ENCODE results near the gene SETD5.
A peak's percentile ranks its signal among the peaks of the same experiment; 100 is the strongest.

SETD5 gene

DNA sequence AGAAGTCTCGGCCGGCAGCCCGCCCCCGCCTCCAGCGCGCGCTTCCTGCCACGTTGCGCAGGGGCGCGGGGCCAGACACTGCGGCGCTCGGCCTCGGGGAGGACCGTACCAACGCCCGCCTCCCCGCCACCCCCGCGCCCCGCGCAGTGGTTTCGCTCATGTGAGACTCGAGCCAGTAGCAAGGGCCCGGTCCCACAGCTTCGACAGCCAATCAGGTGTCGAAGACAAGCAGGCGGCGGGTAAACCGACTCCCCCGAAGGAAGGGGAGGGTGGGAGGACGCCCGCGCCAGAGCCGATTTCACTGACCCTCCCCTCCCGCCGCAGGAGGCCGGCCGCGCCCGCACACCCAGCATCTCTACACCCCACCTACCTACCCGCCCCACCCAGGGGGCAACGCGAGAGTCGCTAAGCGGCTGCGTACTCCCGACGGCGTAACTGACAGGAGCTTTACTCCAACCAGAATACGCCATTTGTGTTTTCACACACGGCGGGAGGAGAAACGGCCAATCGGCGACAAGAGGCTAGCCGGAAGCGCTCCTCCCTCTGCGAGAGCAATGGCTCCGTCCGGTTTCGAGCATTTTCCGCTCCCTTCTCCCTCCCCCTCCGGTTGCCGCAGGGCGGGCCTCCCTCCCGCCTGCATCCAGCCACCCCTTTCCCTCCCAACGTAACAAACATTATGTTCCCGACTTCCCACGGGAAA lies 633 bp upstream of the SETD5 start:
- Histone ChIP-seq H2BK120ac (ENCODE audit: insufficient read depth, low read length, poor library complexity) (no peak overlapping the region), H4K8ac (ENCODE audit: low read depth, low read length) (peak overlapping the region; percentile 88), H3K14ac (ENCODE audit: low read length) (peak overlapping the region; percentile 32), H3K9ac (ENCODE audit: low read length) (peak overlapping the region; percentile 91), H4K91ac (ENCODE audit: low read depth, low read length) (peak overlapping the region; percentile 93), H3K4me2 (ENCODE audit: low read length) (peak overlapping the region; percentile 21), H2BK12ac (ENCODE audit: low read length) (no peak overlapping the region), H3K79me1 (ENCODE audit: low read length) (peaks cover 24% of the 10 kb centered on the region), H3K4me3 (ENCODE audit: low read depth, low read length) (peak overlapping the region; percentile 81), H3K79me2 (ENCODE audit: control insufficient read depth, insufficient read depth, low read length, poor library complexity) (peaks cover 32% of the 10 kb centered on the region), H2AFZ (ENCODE audit: insufficient read depth, low read length, poor library complexity) (no peak overlapping the region), H3K23ac (ENCODE audit: low read length) (no peak overlapping the region), H3K36me3 (ENCODE audit: control insufficient read depth in 1 of 2, insufficient read depth in 2 of 2, low read length in 2 of 2) (peaks cover 5 to 6% of the 10 kb centered on the region in 2 experiments), H3K27me3 (ENCODE audit: insufficient read depth, low read length) (no peaks in the 10 kb centered on the region), H2BK5ac (ENCODE audit: low read depth, low read length, poor library complexity) (peak overlapping the region; percentile 76), H3K27ac (ENCODE audit: low read depth, low read length) (peak overlapping the region; percentile 95), H3K9me3 (ENCODE audit: insufficient read depth, low read depth, low read length) (no peaks in the 10 kb centered on the region), H3K18ac (ENCODE audit: low read length) (peak overlapping the region; percentile 90), H3K4me1 (ENCODE audit: control insufficient read depth in 1 of 2, insufficient read depth in 2 of 2, low read length in 2 of 2) (peaks cover 0 to 2% of the 10 kb centered on the region in 2 experiments), H3K4ac (ENCODE audit: low read depth, low read length) (no peak overlapping the region), H2AK5ac (ENCODE audit: low read length) (peak overlapping the region; percentile 6), H4K12ac (ENCODE audit: low read depth, low read length) (no peak overlapping the region)
- WGBS (ENCODE audit: extremely low coverage, insufficient coverage, insufficient read length): no CpG with 5 or more reads among the region's 71 CpGs
- peak; percentile 99 for DNase-seq

DNA sequence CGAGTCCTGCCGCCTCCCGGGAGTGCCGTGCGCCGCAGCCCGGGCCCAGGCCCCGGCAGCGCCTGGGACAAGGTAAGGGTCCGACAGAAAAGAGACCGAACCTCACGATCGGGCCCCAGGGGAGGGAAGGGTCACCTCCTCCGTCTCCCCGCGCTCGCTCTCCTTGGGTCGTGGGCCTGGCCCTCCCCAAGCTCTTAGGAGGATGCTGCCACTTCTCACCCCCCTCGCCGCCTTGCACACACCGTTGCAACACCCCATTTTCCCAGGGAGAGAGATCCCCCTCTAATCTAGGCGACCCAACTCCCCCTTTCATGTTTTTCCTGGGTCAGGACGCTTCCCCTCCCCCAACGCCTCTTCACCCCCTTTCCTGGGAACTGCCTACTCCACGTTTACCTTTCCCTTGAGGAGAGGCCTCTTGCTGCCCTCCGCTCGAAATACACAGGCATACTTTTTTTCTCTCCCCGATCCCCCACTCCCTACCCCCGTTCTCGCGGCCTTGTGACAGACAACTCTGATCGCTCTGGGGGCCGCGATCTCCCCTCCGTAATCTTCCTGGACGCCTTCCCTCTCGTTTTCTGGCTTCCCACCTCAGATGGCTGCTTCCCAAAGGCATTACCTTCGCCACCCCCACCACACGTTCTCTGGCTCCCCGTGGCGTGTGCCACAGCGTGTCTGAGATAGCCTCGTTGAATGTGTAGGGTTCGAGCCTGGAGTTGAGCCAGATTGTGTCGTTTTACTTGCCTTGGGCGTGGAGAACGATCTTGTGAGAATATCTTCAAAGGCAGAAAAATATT lies 688 bp downstream of the SETD5 start:
- peak overlapping the region; percentile 99 for H4K12ac ChIP-seq (ENCODE audit: low read depth, low read length)
- WGBS (ENCODE audit: extremely low coverage, insufficient coverage, insufficient read length): no CpG with 5 or more reads among the region's 47 CpGs
- peak overlapping the region; percentile 100 for H3K27ac ChIP-seq (ENCODE audit: low read depth, low read length)
- DNase-seq: no peak
- no peaks in the 10 kb centered on the region for H3K27me3 ChIP-seq (ENCODE audit: insufficient read depth, low read length)
- no peaks in the 10 kb centered on the region for H3K9me3 ChIP-seq (ENCODE audit: insufficient read depth, low read depth, low read length)
- peak overlapping the region; percentile 71 for H3K23ac ChIP-seq (ENCODE audit: low read length)
- H2AFZ ChIP-seq (ENCODE audit: insufficient read depth, low read length, poor library complexity): peak overlapping the region; percentile 20
- H2BK12ac ChIP-seq (ENCODE audit: low read length): peak overlapping the region; percentile 59
- H3K4me2 ChIP-seq (ENCODE audit: low read length): peak overlapping the region; percentile 58
- H2BK5ac ChIP-seq (ENCODE audit: low read depth, low read length, poor library complexity): peak overlapping the region; percentile 96
- H3K4me3 ChIP-seq (ENCODE audit: low read depth, low read length): peak overlapping the region; percentile 95
- peaks cover 0 to 3% of the 10 kb centered on the region in 2 experiments for H3K4me1 ChIP-seq (ENCODE audit: control insufficient read depth in 1 of 2, insufficient read depth in 2 of 2, low read length in 2 of 2)
- H2BK120ac ChIP-seq (ENCODE audit: insufficient read depth, low read length, poor library complexity): peak overlapping the region; percentile 99
- peaks cover 34% of the 10 kb centered on the region for H3K79me2 ChIP-seq (ENCODE audit: control insufficient read depth, insufficient read depth, low read length, poor library complexity)
- H3K9ac ChIP-seq (ENCODE audit: low read length): peak overlapping the region; percentile 99
- H4K8ac ChIP-seq (ENCODE audit: low read depth, low read length): peak overlapping the region; percentile 97
- H3K4ac ChIP-seq (ENCODE audit: low read depth, low read length): peak overlapping the region; percentile 100
- peak overlapping the region; percentile 100 for H4K91ac ChIP-seq (ENCODE audit: low read depth, low read length)
- peaks cover 24% of the 10 kb centered on the region for H3K79me1 ChIP-seq (ENCODE audit: low read length)
- H3K36me3 ChIP-seq (ENCODE audit: control insufficient read depth in 1 of 2, insufficient read depth in 2 of 2, low read length in 2 of 2): peaks cover 5 to 6% of the 10 kb centered on the region in 2 experiments
- peak overlapping the region; percentile 100 for H3K18ac ChIP-seq (ENCODE audit: low read length)
- peak overlapping the region; percentile 100 for H3K14ac ChIP-seq (ENCODE audit: low read length)
- H2AK5ac ChIP-seq (ENCODE audit: low read length): peak overlapping the region; percentile 100

DNA sequence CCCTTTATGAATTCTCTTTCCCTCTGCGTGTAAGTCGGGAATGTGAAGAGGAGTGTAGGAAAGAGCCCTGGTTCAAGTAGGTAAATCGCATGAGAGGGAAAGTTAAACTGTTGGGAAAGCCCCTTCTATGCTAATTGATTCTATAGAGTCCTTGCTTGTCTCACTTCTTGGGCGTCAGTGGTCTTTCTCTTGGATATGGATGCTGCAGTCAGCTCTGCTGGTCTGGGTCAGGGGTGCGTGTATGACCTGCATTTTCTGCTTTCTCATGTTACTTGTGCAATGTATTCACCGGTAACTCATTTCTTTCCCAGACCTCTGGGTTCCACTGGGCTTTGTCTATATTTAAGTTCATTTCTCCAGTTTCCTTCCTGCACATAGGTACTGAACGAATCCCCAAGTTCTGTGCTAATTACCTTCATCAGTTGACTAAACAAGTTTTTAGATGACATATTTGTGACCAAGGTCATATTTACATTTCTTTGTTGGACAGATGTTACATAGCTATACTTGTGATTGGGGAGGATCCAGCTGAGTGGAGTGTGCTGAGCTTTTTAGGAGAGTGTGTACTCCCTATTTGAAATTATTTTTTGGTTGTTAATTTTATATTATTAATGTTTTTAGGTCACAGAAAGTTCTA lies 1.4 kb downstream of the SETD5 start:
- H3K9me3 ChIP-seq (ENCODE audit: insufficient read depth, low read depth, low read length): no peaks in the 10 kb centered on the region
- peaks cover 2% of the 10 kb centered on the region in 2 experiments for H3K36me3 ChIP-seq (ENCODE audit: control insufficient read depth in 1 of 2, insufficient read depth in 2 of 2, low read length in 2 of 2)
- H3K4ac ChIP-seq (ENCODE audit: low read depth, low read length): peak overlapping the region; percentile 100
- peak overlapping the region; percentile 100 for H3K27ac ChIP-seq (ENCODE audit: low read depth, low read length)
- no peak overlapping the region for H2AFZ ChIP-seq (ENCODE audit: insufficient read depth, low read length, poor library complexity)
- H2BK120ac ChIP-seq (ENCODE audit: insufficient read depth, low read length, poor library complexity): peak overlapping the region; percentile 99
- H3K9ac ChIP-seq (ENCODE audit: low read length): peak overlapping the region; percentile 99
- DNase-seq: peak; percentile 45 to 61
- H3K18ac ChIP-seq (ENCODE audit: low read length): no peak overlapping the region
- peak overlapping the region; percentile 96 for H2BK5ac ChIP-seq (ENCODE audit: low read depth, low read length, poor library complexity)
- H4K8ac ChIP-seq (ENCODE audit: low read depth, low read length): peak overlapping the region; percentile 58
- H2AK5ac ChIP-seq (ENCODE audit: low read length): peak overlapping the region; percentile 100
- H2BK12ac ChIP-seq (ENCODE audit: low read length): no peak overlapping the region
- H3K27me3 ChIP-seq (ENCODE audit: insufficient read depth, low read length): no peaks in the 10 kb centered on the region
- H3K4me3 ChIP-seq (ENCODE audit: low read depth, low read length): peak overlapping the region; percentile 95
- peaks cover 30% of the 10 kb centered on the region for H3K79me2 ChIP-seq (ENCODE audit: control insufficient read depth, insufficient read depth, low read length, poor library complexity)
- no CpG with 5 or more reads among the region's 7 CpGs for WGBS (ENCODE audit: extremely low coverage, insufficient coverage, insufficient read length)
- peak overlapping the region; percentile 100 for H3K14ac ChIP-seq (ENCODE audit: low read length)
- H3K79me1 ChIP-seq (ENCODE audit: low read length): peaks cover 24% of the 10 kb centered on the region
- peak overlapping the region; percentile 100 for H4K91ac ChIP-seq (ENCODE audit: low read depth, low read length)
- H3K4me1 ChIP-seq (ENCODE audit: control insufficient read depth in 1 of 2, insufficient read depth in 2 of 2, low read length in 2 of 2): peaks cover 0 to 3% of the 10 kb centered on the region in 2 experiments
- H4K12ac ChIP-seq (ENCODE audit: low read depth, low read length): no peak overlapping the region
- H3K4me2 ChIP-seq (ENCODE audit: low read length): peak overlapping the region; percentile 58
- peak overlapping the region; percentile 71 for H3K23ac ChIP-seq (ENCODE audit: low read length)

DNA sequence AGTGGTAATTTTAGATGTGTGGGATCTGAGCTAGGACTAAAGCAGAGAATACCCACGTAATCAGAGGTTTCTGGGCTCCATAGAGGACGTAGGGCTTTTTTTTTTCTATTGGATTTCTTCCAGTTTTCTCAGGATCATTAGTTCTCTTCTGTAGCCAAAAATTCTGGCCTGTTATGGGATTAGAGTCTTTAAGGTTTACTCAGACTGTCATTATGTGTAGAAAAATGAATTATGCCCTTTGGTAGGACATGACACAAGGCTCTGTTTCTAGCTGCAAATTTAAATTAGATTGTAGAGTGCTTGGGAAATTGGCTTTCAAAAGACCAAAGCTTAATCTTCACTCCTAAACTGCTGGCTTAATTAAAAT lies 1.9 kb downstream of the SETD5 start:
- no peak overlapping the region for H2BK5ac ChIP-seq (ENCODE audit: low read depth, low read length, poor library complexity)
- WGBS (ENCODE audit: extremely low coverage, insufficient coverage, insufficient read length): no CpG with 5 or more reads among the region's 2 CpGs
- no peak overlapping the region for H3K18ac ChIP-seq (ENCODE audit: low read length)
- H3K27ac ChIP-seq (ENCODE audit: low read depth, low read length): peak overlapping the region; percentile 22
- H2BK120ac ChIP-seq (ENCODE audit: insufficient read depth, low read length, poor library complexity): no peak overlapping the region
- no peaks in the 10 kb centered on the region for H3K9me3 ChIP-seq (ENCODE audit: insufficient read depth, low read depth, low read length)
- no peak overlapping the region for H3K9ac ChIP-seq (ENCODE audit: low read length)
- no peak overlapping the region for H4K12ac ChIP-seq (ENCODE audit: low read depth, low read length)
- no peak overlapping the region for H2BK12ac ChIP-seq (ENCODE audit: low read length)
- no peak overlapping the region for H3K4ac ChIP-seq (ENCODE audit: low read depth, low read length)
- DNase-seq: no peak
- H2AK5ac ChIP-seq (ENCODE audit: low read length): no peak overlapping the region
- no peak overlapping the region for H3K14ac ChIP-seq (ENCODE audit: low read length)
- H4K8ac ChIP-seq (ENCODE audit: low read depth, low read length): no peak overlapping the region
- H4K91ac ChIP-seq (ENCODE audit: low read depth, low read length): no peak overlapping the region
- no peak overlapping the region for H3K4me3 ChIP-seq (ENCODE audit: low read depth, low read length)
- H3K23ac ChIP-seq (ENCODE audit: low read length): no peak overlapping the region
- peaks cover 0 to 3% of the 10 kb centered on the region in 2 experiments for H3K4me1 ChIP-seq (ENCODE audit: control insufficient read depth in 1 of 2, insufficient read depth in 2 of 2, low read length in 2 of 2)
- peaks cover 24% of the 10 kb centered on the region for H3K79me1 ChIP-seq (ENCODE audit: low read length)
- no peak overlapping the region for H2AFZ ChIP-seq (ENCODE audit: insufficient read depth, low read length, poor library complexity)
- peak overlapping the region; percentile 58 for H3K4me2 ChIP-seq (ENCODE audit: low read length)
- H3K27me3 ChIP-seq (ENCODE audit: insufficient read depth, low read length): no peaks in the 10 kb centered on the region
- peaks cover 30% of the 10 kb centered on the region for H3K79me2 ChIP-seq (ENCODE audit: control insufficient read depth, insufficient read depth, low read length, poor library complexity)
- H3K36me3 ChIP-seq (ENCODE audit: control insufficient read depth in 1 of 2, insufficient read depth in 2 of 2, low read length in 2 of 2): peaks cover 2% of the 10 kb centered on the region in 2 experiments
